ENCODE measurements around the gene UBE2D3.

The UBE2D3 gene

GRCh38 chr4:102791318-102791835 is 36.0 kb downstream of the UBE2D3 start:
- H3K4me1 Mint-ChIP-seq: peaks cover 6 to 25% of the 10 kb centered on the region in 2 donors
- H3K36me3 Mint-ChIP-seq: peaks cover 27 to 43% of the 10 kb centered on the region in 2 donors
- H3K27me3 Mint-ChIP-seq: no peaks in the 10 kb centered on the region
- DNase-seq (no peak), ATAC-seq (replicated peaks) (no peak)
- no peak overlapping the region for H3K4me3 Mint-ChIP-seq
- H3K9me3 Mint-ChIP-seq: peaks cover 4 to 8% of the 10 kb centered on the region in 2 donors
- peak overlapping the region; percentile 25 for H3K27ac Mint-ChIP-seq

- peaks cover 4 to 8% of the 10 kb centered on the region in 2 donors for H3K9me3 Mint-ChIP-seq
- H3K4me3 Mint-ChIP-seq: no peak overlapping the region
- H3K36me3 Mint-ChIP-seq: peaks cover 16 to 26% of the 10 kb centered on the region in 2 donors
- H3K4me1 Mint-ChIP-seq: peaks cover 6 to 21% of the 10 kb centered on the region in 2 donors
- H3K27me3 Mint-ChIP-seq: no peaks in the 10 kb centered on the region
- H3K27ac Mint-ChIP-seq: peak overlapping the region; percentile 42
- ATAC-seq (replicated peaks) (peak in 1 of 2 donors; percentile 14), DNase-seq (no peak)
These were observed 38.0 kb downstream of the UBE2D3 start for GRCh38 chr4:102789317-102789717.

DNA sequence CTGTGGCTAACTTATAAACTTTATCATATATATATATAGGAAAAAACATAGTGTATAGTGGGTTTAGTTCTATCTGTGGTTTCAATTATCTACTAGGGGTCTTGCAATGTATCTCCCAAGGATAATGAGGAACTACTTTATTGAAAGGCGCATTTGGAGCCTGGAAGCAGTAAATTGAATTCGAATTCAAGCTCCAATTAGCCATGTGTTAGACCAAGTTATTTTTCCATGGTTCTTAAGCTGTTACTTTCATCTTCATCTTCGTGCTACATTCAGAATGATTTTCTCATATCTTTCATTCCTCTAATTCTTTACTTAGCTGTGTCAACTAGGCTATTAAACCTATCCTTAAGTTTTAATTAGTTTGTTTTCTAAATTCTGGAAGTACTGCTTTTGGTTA is 39.4 kb downstream of the UBE2D3 start:
- Mint-ChIP-seq H3K9me3 (peaks cover 4 to 8% of the 10 kb centered on the region in 2 donors), H3K27me3 (no peaks in the 10 kb centered on the region), H3K36me3 (peaks cover 14 to 17% of the 10 kb centered on the region in 2 donors), H3K4me1 (peaks cover 6 to 19% of the 10 kb centered on the region in 2 donors), H3K27ac (no peak overlapping the region), H3K4me3 (no peak overlapping the region)
- DNase-seq (no peak), ATAC-seq (replicated peaks) (no peak)

GRCh38 chr4:102787096-102787881 is 40.1 kb downstream of the UBE2D3 start:
- Mint-ChIP-seq H3K4me1 (peaks cover 3 to 13% of the 10 kb centered on the region in 2 donors), H3K27ac (peak overlapping the region; percentile 53), H3K27me3 (no peaks in the 10 kb centered on the region), H3K4me3 (no peak overlapping the region), H3K9me3 (peaks cover 1 to 2% of the 10 kb centered on the region in 2 donors), H3K36me3 (peaks cover 8 to 11% of the 10 kb centered on the region in 2 donors)
- ATAC-seq (replicated peaks) (peak; percentile 44 to 60), DNase-seq (no peak)

GRCh38 chr4:102786279-102786678 is 41.1 kb downstream of the UBE2D3 start:
- ATAC-seq (replicated peaks) (no peak), DNase-seq (no peak)
- H3K27me3 Mint-ChIP-seq: no peaks in the 10 kb centered on the region
- H3K27ac Mint-ChIP-seq: no peak overlapping the region
- no peaks in the 10 kb centered on the region for H3K9me3 Mint-ChIP-seq
- peaks cover 1 to 9% of the 10 kb centered on the region in 2 donors for H3K4me1 Mint-ChIP-seq
- H3K36me3 Mint-ChIP-seq: peaks cover under 1 to 2% of the 10 kb centered on the region in 2 donors
- H3K4me3 Mint-ChIP-seq: no peak overlapping the region

DNA sequence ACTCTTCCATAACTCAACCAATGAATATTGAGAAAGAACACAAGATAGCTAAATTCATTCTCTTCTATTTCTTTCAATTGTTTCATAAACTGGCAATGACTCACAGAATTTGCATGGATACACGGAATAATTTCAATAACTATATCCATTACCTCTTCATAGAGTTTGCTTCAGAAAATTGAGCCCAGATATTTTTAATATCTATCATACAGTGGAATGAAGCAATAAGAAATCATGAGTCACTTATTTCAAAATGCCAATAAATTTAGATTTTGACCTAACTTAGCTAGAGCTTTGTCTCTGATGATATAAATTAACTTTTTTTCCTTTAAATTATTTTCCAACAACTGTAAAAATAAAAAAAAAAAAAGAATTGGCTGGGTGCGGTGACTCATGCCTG is 44.3 kb downstream of the UBE2D3 start:
- Mint-ChIP-seq H3K4me1 (no peaks in the 10 kb centered on the region), H3K36me3 (no peaks in the 10 kb centered on the region), H3K4me3 (no peak overlapping the region), H3K9me3 (no peaks in the 10 kb centered on the region), H3K27me3 (no peaks in the 10 kb centered on the region), H3K27ac (no peak overlapping the region)
- ATAC-seq (replicated peaks) (no peak), DNase-seq (no peak)

DNA sequence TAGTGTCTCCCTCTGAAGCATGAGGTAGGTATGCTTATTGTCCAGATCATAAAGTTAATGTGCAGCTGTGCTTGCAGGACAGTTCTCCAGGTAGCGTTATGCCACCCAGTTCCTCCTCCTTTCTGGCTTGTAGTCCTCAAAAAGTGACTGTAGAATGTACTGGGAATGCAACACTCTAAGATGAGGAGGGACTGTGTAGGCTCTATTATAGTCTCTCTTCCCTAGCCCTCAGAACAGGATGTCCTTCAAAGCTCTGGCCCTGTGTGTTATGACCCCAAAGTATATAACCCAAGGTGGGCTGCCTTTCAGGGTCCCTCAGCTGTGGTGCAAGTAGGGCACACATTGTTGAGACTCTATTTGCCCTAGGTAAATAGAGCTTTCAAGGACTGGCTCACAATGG is 45.8 kb downstream of the UBE2D3 start:
- no peaks in the 10 kb centered on the region for H3K27me3 Mint-ChIP-seq
- ATAC-seq (replicated peaks) (no peak), DNase-seq (no peak)
- no peaks in the 10 kb centered on the region for H3K36me3 Mint-ChIP-seq
- no peaks in the 10 kb centered on the region for H3K9me3 Mint-ChIP-seq
- no peak overlapping the region for H3K4me3 Mint-ChIP-seq
- H3K27ac Mint-ChIP-seq: no peak overlapping the region
- H3K4me1 Mint-ChIP-seq: no peaks in the 10 kb centered on the region

- Mint-ChIP-seq H3K4me1 (no peaks in the 10 kb centered on the region), H3K36me3 (no peaks in the 10 kb centered on the region), H3K4me3 (no peak overlapping the region), H3K27ac (no peak overlapping the region), H3K27me3 (no peaks in the 10 kb centered on the region), H3K9me3 (no peaks in the 10 kb centered on the region)
- DNase-seq: no peak
- peak; percentile 42 to 46 for ATAC-seq (replicated peaks)
These were observed 46.7 kb downstream of the UBE2D3 start for GRCh38 chr4:102780476-102781144.

DNA sequence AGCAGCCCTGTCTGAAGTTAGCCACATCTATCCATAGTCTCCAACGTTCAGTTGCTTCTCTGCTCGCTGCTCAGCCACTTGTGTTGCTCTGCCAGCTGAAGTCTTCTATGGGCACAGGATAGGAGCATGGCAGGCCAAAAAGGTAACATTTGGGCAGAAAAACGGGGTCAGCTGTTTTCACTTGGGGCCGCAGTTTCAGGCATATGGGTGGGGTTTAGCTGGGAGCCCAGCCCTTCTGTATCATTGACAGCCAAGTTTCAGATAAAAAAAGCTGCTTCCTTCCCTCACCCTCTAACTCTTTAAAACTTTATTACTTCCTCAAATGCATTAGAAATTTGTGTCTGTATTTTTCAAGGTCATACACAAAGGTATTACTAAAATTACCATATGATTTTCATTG is 48.1 kb downstream of the UBE2D3 start:
- Mint-ChIP-seq H3K27me3 (no peaks in the 10 kb centered on the region), H3K4me1 (no peaks in the 10 kb centered on the region), H3K27ac (no peak overlapping the region), H3K9me3 (no peaks in the 10 kb centered on the region), H3K4me3 (no peak overlapping the region), H3K36me3 (no peaks in the 10 kb centered on the region)
- no peak for ATAC-seq (replicated peaks)
- no peak for DNase-seq

DNA sequence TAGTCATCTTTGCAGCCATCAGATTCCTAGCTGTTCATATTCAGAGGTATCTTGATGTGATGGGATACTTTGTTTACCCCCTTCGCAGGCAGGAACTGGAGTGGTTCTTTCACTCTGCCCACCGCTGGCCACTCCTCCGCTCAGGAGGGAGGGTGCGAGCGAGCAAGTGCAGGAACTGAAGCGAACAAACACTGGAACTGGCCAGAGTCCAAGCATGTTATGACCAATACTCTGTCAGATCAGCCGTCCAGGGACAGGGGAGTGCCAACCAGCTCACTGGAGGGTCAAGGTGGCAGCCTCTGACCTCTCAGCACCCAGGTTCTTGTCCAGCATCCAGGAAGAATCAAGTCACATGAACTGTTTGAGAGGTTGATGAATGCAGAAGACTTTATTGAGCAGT is 48.6 kb downstream of the UBE2D3 start:
- Mint-ChIP-seq H3K4me3 (peak overlapping the region in 1 of 2 donors; percentile 31), H3K9me3 (no peaks in the 10 kb centered on the region), H3K4me1 (no peaks in the 10 kb centered on the region), H3K27ac (no peak overlapping the region), H3K27me3 (no peaks in the 10 kb centered on the region), H3K36me3 (no peaks in the 10 kb centered on the region)
- DNase-seq: no peak
- ATAC-seq (replicated peaks): no peak

DNA sequence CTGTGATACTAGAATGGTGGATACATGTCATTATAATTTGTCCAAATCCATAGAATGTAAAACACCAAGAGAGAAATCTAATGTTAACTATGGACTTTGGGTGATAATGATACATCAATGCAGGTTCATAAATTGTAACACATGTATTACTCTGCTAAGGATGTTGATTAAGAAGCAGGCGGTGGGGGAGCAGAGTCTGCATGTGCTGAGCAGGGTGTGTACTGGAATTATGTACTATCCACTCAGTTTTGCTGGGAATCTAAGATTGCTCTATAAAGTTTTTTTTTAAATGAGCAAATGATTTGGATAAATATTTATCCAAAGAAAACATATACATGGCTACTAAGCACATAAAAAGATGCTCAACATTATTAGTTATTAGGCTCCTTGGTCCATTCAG is 51.5 kb downstream of the UBE2D3 start:
- DNase-seq (no peak), ATAC-seq (replicated peaks) (no peak)
- H3K36me3 Mint-ChIP-seq: no peaks in the 10 kb centered on the region
- no peaks in the 10 kb centered on the region for H3K4me1 Mint-ChIP-seq
- no peak overlapping the region for H3K4me3 Mint-ChIP-seq
- H3K27me3 Mint-ChIP-seq: no peaks in the 10 kb centered on the region
- H3K27ac Mint-ChIP-seq: no peak overlapping the region
- H3K9me3 Mint-ChIP-seq: no peaks in the 10 kb centered on the region

DNA sequence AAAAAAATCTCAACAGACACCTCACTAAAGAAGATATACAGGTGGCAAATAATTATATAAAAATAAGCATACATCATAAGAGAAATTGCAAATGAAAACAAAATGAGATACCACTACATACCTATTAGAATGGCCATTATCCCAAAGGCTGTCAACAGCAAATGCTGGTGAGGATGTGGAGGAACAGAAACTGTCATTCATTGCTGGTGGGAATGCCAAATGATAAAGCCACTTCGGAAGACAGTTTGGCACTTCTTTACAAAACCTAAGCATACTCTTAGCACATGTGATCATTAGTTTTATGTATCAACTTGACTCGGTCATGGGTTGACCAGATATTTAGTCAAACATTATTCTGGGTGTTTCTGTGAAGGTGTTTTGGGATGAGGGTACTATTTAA is 53.1 kb downstream of the UBE2D3 start:
- H3K36me3 Mint-ChIP-seq: no peaks in the 10 kb centered on the region
- ATAC-seq (replicated peaks): no peak
- no peak overlapping the region for H3K27ac Mint-ChIP-seq
- no peaks in the 10 kb centered on the region for H3K27me3 Mint-ChIP-seq
- H3K4me3 Mint-ChIP-seq: no peak overlapping the region
- DNase-seq: no peak
- no peaks in the 10 kb centered on the region for H3K9me3 Mint-ChIP-seq
- H3K4me1 Mint-ChIP-seq: no peaks in the 10 kb centered on the region

GRCh38 chr4:102772738-102773340 is 54.5 kb downstream of the UBE2D3 start:
- Mint-ChIP-seq H3K27ac (no peak overlapping the region), H3K9me3 (no peaks in the 10 kb centered on the region), H3K27me3 (no peaks in the 10 kb centered on the region), H3K4me1 (no peaks in the 10 kb centered on the region), H3K4me3 (no peak overlapping the region), H3K36me3 (no peaks in the 10 kb centered on the region)
- ATAC-seq (replicated peaks) (no peak), DNase-seq (no peak)

- H3K4me3 Mint-ChIP-seq: no peak overlapping the region
- DNase-seq (no peak), ATAC-seq (replicated peaks) (no peak)
- peaks cover 3 to 9% of the 10 kb centered on the region in 2 donors for H3K4me1 Mint-ChIP-seq
- peaks cover 2 to 7% of the 10 kb centered on the region in 2 donors for H3K36me3 Mint-ChIP-seq
- peaks cover 2 to 6% of the 10 kb centered on the region in 2 donors for H3K9me3 Mint-ChIP-seq
- H3K27ac Mint-ChIP-seq: no peak overlapping the region
- H3K27me3 Mint-ChIP-seq: no peaks in the 10 kb centered on the region
These were observed 62.5 kb downstream of the UBE2D3 start for GRCh38 chr4:102764901-102765300.

Measured in stimulated activated naive B cell treated with anti-CD40 and anti-IgM and Interleukin-4, amounts not matched to agents 10 μg/mL and 1 μg/mL and 100 μg/mL, for 72 hours (primary cell).